Measurements from ENCODE around the gene RAMACL.
"Not testable (repeated sequence)": the region's sequence is repeated elsewhere in the genome, so short reads cannot be mapped to it uniquely, and the experiment has no call there.

RAMACL gene

GRCh38 chr6:166541876-166542579, 44.5 kb downstream of the RAMACL start:
- no peak overlapping the region for H3K4me3 ChIP-seq (replicated peaks; ENCODE audit: low read depth, low read length)
- no peak for DNase-seq (ENCODE audit: low read depth)
- TF ChIP-seq CTCF (IDR thresholded peaks at IDR 0.05; ENCODE audit: low read length, missing control alignments) = no peak

- DNase-seq (ENCODE audit: low read depth) = no peak
- TF ChIP-seq CTCF (IDR thresholded peaks at IDR 0.05; ENCODE audit: low read length, missing control alignments) = no peak
- no peak overlapping the region for H3K4me3 ChIP-seq (replicated peaks; ENCODE audit: low read depth, low read length)
Observed at GRCh38 chr6:166541366-166541765, 45.1 kb downstream of the RAMACL start.

- DNase-seq (ENCODE audit: low read depth) = no peak
- no peak overlapping the region for H3K4me3 ChIP-seq (replicated peaks; ENCODE audit: low read depth, low read length)
- TF ChIP-seq CTCF (IDR thresholded peaks at IDR 0.05; ENCODE audit: low read length, missing control alignments) = no peak
Observed at GRCh38 chr6:166540631-166541331, 45.7 kb downstream of the RAMACL start.

GRCh38 chr6:166539543-166539942, 46.9 kb downstream of the RAMACL start:
- no peak overlapping the region for H3K4me3 ChIP-seq (replicated peaks; ENCODE audit: low read depth, low read length)
- no peak for DNase-seq (ENCODE audit: low read depth)
- no peak for TF ChIP-seq CTCF (IDR thresholded peaks at IDR 0.05; ENCODE audit: low read length, missing control alignments)

GRCh38 chr6:166539011-166539385, 47.5 kb downstream of the RAMACL start:
- H3K4me3 ChIP-seq (replicated peaks; ENCODE audit: low read depth, low read length); DNase-seq (ENCODE audit: low read depth): not testable (repeated sequence)

- no peak overlapping the region for H3K4me3 ChIP-seq (replicated peaks; ENCODE audit: low read depth, low read length)
- no peak for DNase-seq (ENCODE audit: low read depth)
- no peak for TF ChIP-seq CTCF (IDR thresholded peaks at IDR 0.05; ENCODE audit: low read length, missing control alignments)
Observed at GRCh38 chr6:166538297-166539010, 48.0 kb downstream of the RAMACL start.

- no peak for TF ChIP-seq CTCF (IDR thresholded peaks at IDR 0.05; ENCODE audit: low read length, missing control alignments)
- H3K4me3 ChIP-seq (replicated peaks; ENCODE audit: low read depth, low read length) = no peak overlapping the region
- no peak for DNase-seq (ENCODE audit: low read depth)
Observed at GRCh38 chr6:166534658-166535406, 51.6 kb downstream of the RAMACL start.

All from fibroblast of pulmonary artery (primary cell).